ELR (cell line): ENCODE results near the gene MCM7.
"Not testable (repeated sequence)": the region's sequence is repeated elsewhere in the genome, so short reads cannot be mapped to it uniquely, and the experiment has no call there.

ENCODE experiments used
- DNase-seq: peaks from one replicate; pipeline ENCODE4 v3.0.0-alpha.2; 2015; ENCODE audit warnings: low read depth

Gene MCM7

DNA sequence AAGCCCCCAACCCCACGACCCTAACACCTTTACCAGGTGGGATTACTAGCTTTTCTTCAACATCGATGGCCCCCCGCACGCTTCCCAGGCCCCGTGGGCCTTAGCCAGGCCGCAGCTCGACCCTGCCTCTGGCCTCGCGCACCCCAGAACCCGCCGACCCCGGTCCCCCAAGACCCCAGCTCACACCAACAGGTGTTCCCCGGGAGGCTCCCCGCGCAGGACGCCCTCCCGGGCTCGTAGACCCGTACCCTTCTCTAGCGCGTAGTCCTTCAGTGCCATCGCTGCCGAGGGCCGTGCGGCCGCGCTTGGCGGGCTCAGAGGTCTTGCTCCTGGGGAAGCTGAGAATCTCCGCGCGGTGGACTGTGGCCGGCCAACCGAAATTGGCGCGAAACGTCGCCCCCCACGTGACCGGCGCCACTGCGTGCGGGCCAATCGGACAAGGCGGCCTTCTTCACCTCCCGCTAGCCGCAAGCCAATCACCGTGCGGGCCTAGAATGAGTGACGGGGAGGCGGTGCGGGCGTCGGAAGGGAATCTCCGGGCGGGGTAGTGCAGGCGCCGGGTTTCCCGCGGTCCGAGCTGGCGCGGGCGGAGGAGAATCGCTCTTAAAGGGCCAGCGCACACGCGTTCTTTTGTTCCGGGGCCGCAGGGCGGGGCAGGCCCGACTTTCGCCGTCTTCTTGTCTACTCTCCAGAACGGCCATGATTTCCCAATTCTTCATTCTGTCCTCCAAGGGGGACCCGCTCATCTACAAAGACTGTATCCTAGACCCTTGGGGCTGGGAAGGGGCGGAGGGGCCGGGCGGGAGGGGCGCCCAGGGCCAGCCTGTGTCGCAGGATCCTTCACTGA is at the start of gene MCM7, which contains the start of gene AP4M1:
TSS of gene MCM7 (minus strand) at position 382 of the 847 bp plus-strand sequence. CDS start at position 279, 103 bp downstream.
TSS of gene AP4M1 (plus strand) at position 628 of the 847 bp plus-strand sequence. CDS start at position 700, 72 bp downstream.
- peak; percentile 99 for DNase-seq

DNA sequence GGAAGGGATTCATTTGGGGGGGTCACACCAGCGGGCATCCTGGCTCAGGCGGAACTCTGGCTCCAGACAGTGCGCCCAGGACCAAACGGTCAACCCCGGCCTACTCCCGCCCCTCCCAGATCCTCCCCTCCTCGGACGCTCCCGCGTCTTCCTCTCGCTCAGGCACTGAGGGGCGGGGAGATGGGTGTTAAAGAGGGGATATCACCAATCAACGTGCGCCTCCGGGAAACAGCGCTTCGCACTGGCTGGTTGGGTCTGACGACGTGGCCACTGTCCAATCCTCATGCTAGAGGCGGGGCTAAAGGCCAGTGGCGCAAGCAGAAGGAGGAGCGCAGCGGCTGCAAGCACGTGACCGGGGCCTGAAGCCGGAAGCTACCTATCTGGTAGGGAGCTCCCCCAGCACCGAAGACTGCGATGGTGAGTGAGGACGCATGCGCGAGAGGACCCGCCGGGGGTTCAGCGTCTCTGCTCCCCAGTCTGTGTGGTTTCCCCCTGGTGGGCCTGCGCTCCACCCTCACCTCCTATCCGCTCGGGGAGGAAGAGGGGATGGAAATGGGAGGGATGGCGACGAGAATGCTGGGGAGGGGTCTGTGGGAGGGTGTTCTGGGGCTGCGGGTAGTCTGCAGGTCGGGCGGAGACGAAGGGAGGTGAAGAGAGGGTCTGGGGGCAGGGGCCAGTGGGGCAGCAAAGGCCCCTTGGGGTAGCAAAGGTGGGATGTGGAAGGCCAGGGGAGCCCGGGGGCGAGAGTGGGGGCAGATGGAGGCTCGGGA is 47.5 kb upstream of the MCM7 start, which contains the start of gene LAMTOR4:
TSS of gene LAMTOR4 (plus strand) at position 360 of the 770 bp plus-strand sequence. CDS start at position 415, 55 bp downstream.
- DNase-seq, result peak; percentile 99

DNA sequence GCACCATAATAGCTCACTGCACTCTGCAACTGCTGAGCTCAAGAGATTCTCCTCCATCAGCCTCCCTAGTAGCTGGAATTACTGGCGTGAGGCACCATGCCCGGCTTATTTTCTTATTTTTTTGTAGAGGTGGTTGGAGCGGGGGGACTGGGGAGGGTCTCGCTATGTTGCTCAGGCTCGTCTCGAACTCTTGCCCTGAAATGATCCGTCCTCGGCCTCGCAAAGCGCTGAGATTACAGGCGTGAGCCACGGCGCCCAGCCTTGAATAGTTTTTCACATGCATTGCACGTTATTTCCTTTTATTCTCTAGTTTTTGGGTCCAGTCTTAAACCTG is 47.0 kb upstream of the MCM7 start:
- no peak for DNase-seq

DNA sequence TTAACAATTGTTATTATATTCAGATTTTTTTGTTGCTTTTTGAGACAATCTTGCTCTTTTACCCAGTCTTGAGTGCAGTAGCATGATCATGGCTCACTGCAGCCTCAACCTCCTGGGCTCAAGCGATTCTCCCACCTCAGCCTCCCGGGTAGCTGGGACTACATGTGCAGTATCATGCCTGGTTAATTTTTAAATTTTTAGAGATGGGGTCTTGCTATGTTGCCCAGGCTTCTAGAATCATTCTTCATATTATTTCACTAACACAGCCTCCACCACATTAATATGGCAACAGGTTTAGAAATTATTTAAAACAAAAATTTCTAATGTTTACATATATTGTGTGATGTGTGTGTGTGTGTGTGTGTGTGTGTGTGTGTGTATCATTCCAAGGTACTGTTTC is 46.1 kb upstream of the MCM7 start:
- DNase-seq, result no peak

DNA sequence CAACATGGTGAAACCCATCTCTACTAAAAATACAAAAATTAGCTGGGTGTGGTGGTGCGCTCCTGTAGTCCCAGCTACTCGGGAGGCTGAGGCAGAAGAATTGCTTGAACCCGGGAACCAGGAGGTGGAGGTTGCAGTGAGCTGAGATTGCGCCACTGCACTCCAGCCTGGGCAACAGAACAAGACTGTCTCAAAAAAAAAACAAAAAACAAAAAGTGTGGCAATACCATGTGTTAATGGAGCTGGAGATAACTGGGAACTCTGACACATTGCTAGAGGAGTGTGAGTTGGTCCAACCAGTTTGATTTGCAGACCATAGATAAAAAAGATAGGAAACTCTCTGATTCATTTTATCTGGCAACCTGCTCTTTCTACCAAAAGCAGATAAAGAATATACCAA is 45.2 kb upstream of the MCM7 start:
- not testable (repeated sequence) for DNase-seq

DNA sequence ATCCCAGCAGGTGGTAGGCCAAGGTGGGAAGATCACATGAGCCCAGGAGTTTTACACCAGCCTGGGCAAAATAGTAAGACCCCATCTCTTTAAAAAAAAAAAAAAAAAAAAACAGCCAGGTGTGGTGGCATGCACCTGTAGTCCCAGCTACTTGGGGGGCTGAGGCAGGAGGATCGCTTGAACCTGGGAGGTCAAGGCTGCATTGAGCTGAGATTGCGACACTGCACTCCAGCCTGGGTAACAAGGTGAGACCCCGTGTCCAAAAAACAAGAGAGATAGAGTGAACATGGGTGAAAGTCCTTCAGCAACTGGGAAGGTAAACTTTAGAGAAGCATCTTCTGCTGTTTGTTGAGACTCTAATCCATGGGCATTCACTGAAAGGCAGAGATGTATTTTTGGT is 41.3 kb upstream of the MCM7 start:
- DNase-seq, result no peak

DNA sequence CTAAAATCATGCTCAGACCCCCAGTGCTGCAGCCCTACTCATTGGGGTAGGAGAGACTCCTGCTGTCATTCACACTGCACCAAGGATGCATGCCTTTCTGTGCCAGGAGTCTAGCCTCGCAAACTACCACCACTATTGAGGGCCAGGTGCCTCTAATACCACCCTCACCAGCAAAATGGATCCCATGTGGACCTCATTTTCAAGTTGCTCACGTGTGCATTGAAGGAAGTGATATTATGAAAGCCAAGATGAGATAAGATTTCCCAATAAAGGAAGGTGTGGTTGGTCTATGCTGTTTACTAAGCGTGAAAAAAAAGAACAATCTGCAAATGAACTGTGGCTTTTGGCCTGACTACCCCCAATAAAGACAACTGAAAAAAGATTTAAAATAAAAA is 40.4 kb upstream of the MCM7 start:
- DNase-seq, result no peak

DNA sequence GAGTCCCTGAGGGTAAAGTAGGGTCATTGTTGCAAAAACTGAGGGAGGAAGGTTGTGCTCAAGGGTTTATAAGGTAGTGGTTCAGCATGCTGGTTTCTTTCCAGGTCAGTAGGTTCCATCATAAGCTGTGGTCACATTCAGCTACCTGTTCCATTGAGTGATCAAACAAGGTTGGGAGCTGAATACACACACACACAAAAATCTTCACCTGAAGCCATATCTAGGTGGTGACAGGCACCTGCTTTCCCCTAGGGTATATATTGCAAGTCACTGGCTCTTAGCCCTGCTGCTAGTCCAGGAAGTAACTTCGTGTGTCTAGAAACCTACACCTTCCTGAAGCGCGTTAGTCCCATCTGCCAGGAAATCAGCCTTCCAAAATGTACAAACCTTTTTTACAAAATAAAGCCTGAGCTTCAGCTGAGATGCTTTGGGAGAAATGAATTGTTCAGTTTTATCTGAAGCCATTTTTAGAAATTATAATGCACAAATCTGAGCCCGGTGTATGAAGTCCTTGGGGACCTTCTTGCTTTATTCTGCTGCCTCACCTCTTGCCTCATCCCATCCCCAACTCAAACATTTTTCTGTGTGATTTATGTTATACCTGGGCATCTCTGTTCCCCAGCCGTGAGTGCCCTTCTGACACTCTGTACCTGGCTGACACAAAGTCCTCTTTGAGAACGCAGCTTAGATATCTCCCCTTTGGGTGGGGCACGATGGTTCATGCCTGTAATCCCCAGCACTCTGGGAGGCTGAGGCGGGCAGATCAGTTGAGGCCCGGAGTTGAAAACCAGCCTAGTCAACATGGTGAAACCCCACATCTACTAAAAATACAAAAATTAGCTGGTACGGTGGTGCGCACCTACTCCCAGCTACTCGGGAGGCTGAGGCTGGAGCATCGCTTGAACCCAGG is 36.9 kb upstream of the MCM7 start:
- no peak for DNase-seq

DNA sequence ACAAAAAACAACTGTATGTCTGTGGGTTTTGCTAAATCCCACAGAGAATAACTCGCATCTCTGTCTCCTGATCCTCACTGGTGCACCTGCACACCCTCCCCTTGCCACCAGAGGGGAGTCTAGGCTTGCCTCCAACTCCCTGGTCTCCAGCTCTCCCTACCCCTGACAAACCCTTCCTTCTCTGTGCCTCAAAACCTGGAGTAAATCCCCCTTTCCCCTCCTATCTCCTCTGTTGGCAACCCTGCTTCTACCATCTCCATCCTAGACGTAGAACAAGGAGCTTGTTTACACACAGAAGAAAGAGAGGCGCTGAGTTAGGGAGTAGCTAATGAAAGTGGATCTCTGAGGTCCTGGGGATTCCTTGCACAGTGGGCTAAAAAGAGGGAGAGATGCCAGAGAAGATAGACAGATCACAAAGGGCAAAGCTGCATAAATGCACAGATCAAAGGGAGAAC is 31.5 kb upstream of the MCM7 start:
- peak; percentile 75 for DNase-seq

DNA sequence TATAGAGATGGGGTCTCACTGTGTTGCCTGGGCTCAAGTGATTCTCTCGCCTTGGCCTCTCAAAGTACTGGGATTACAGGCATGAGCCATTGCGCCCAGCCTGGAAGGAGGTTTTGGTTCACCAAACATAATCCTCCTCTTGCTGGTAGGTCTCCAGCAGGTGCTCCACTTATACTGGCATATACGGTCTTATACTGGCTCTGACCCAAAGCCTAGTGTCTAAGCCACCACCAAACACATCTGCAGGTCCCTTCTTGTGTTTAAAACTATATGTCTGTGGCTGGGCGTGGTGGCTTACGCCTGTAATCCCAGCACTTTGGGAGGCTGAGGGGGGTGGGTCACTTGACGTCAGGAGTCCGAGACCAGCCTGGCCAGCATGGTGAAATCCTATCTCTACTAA is 30.9 kb upstream of the MCM7 start:
- no peak for DNase-seq

DNA sequence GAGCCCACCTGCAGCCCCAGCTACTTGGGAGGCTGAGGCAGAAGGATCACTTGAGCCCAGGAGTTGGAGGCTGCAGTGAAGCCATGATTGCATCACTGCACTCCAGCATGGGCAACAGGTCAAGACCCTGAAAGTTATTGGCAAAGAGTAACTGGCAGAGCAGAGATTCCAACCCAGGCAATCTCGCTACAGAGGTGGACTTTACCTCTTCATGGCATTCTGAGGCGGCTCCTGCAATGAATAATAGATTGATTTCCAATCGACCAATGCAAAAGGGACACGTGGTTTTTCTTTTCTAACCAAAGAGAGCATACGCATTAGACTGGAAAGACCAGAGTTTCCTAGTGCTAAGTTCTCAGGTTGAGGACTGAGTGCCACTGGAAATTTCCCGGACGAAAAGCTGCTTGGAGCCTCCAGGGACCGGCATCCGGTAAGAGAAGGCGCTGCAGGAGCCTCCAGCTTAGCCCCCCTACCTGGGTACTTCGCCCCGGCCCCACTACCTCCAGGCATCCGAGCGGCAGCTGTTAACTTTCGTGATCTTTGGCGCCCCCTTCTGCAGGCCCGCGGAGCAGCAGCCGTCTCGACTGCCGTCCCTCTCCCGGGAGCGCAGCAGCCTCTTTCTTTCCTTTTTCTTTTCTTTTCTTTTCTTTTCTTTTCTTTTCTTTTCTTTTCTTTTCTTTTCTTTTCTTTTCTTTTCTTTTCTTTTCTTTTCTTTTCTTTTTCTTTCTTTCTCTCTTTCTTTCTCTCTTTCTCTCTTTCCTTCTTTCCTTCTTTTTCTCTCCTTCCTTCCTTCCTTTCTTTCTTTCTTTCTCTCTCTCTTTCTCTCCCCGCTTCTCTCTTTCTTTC is 29.6 kb upstream of the MCM7 start:
- DNase-seq, result peak; percentile 66

DNA sequence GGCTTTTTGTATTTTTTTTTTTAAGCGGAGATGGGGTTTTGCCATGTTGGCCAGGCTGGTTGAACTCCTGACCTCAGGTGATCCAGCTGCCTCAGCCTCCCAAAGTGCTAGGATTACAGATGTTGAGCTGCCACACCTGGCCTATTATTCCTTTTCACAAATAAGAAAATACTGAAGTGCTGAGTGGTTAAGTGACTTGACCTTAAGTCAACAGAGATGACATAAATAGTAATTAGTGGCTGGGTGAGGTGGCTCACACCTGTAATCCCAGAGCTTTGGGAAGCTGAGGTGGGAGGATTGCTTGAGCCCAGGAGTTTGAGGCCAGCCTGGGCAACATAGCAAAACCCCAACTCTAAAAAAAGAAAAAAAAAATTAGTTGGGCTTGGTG is 29.0 kb upstream of the MCM7 start:
- DNase-seq, result not testable (repeated sequence)

DNA sequence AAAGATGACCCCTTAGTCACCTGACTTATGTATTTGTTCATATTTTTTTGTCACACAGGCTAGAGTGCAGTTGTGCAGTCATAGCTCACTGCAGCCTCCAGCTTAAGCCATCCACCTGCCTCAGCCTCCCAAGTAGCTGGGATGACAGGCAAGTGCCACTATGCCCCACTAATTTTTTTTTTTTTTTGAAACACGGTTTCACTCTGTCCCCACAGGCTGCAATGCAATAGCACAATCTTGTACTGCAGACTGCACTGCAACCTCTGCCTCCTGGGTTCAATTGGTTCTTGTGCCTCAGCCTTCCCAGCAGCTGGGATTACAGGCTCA is 27.4 kb upstream of the MCM7 start:
- no peak for DNase-seq

DNA sequence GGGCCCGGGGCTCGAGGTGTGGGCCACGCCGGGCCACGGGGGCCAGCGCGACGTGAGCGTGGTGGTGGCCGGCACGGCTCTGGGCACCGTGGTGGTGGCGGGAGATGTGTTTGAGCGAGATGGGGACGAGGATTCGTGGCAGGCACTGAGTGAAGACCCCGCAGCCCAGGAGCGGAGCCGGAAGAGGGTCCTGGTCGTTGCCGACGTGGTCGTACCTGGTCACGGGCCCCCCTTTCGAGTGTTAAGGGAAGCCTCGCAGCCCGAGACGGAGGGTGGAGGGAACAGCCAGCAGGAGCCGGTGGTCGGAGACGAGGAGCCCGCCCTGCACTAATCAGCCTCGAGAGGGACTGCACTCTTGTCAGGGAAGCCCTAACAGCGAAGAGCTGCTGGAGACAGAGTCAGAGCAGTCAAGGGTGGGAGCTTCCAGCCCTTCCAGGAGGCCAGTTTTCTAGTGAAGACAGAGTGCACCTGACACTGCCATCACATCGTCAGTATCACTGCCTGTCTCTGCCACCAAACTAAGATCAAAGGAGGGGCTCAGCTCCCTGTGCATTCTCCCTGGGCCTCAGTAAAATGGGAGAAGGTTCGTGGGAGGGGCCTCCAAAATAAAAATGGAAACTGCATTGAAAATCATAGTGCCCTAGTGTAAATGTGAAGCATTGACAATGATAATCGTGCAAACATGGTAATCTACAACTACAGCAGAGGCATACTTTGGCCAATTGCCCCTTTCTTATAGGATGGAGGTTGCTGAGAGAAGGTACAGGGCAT is 26.9 kb upstream of the MCM7 start:
- DNase-seq, result peak; percentile 45

DNA sequence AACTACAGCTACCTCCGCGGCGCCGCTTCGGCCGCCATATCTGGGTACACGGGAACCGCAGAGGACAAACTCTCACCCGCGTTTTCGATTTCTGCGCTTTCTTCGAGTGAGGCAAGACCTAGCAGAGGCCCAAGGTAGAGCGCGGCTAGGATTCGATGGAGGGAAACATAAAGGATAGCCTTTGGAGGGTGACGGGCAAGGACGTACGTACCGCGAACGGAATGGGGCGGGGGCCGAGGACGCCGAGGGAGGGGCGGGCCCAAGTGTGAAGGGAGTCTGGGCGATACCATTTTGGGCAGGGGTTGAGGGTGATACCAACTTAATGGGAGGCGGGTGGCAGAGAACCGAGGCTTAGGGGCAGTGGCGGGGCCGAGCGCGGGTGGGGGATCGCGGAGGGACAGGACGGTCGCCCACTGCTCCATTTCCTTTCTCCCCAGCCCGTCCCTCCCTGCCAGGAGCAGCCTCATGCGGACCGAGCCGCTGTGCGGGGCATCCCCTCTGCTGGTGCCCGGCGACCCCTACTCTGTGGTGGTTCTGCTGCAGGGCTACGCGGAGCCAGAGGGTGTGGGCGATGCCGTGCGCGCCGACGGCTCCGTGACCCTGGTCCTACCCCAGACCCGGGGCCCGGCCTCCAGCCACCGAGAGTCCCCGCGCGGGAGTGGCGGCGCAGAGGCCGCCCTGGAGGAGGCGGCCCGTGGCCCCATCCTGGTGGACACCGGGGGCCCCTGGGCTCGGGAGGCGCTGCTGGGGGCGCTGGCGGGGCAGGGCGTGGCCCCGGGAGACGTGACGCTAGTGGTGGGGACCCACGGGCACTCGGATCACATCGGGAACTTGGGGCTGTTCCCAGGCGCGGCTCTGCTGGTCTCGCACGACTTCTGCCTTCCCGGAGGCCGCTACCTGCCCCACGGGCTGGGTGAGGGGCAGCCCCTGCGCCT is 26.0 kb upstream of the MCM7 start, which contains the start of gene MBLAC1:
TSS of gene MBLAC1 (plus strand) at position 37 of the 935 bp plus-strand sequence. CDS start at position 466, 429 bp downstream.
- DNase-seq, result peak; percentile 92

DNA sequence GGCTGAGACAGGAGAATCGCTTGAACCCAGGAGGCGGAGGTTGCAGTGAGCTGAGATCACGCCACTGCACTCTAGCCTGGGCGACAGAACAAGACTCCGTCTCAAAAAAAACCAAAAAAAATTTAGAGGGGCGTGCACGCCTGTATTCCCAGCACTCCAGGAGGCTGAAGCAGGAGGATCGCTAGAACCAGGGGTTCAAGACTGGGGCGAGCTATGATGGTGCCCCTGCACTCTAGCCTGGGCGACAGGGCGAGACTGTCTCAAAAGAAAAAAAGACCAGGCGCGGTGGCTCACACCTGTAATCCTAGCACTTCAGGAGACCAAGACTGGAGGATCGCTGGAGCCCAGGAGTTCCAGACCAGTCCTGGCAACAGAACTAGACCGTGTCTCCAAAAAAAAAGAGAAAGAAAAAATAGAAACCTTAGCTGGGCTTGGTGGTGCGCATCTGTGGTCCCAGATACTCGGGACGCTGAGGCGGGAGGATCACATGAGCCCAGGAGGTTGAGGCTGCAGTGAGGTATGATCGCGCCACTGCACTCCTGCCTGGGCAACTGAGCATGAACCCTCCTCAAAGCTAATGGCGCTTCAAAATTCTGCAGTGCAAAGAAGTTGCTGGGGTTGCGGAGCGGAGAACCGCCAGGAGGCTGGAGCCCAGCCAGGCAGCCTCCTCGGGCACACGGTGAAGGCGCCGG is 25.2 kb upstream of the MCM7 start:
- DNase-seq, result no peak

DNA sequence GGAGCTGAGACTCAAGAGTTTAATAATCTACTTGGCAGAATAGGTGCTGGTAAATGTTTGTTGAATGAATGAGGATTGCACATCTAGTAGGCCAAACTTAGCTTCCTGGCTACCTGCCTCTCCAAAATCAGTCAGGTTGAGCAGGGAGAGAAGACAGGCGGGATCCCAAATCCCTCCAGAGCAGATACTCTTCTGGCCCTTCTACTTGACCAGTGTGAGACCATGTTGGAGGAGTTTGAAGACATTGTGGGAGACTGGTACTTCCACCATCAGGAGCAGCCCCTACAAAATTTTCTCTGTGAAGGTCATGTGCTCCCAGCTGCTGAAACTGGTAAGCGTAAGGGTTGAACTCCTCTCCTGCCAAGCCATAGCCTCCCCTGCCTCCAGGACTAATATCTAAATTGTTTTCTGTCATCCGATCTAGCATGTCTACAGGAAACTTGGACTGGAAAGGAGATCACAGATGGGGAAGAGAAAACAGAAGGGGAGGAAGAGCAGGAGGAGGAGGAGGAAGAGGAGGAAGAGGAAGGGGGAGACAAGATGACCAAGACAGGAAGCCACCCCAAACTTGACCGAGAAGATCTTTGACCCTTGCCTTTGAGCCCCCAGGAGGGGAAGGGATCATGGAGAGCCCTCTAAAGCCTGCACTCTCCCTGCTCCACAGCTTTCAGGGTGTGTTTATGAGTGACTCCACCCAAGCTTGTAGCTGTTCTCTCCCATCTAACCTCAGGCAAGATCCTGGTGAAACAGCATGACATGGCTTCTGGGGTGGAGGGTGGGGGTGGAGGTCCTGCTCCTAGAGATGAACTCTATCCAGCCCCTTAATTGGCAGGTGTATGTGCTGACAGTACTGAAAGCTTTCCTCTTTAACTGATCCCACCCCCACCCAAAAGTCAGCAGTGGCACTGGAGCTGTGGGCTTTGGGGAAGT is 23.4 kb upstream of the MCM7 start:
- no peak for DNase-seq
